Globus pallidus (tissue), 1 donor: ENCODE measurements around the gene SMAP1.

Experiments
- DNase-seq: peaks from one replicate; pipeline ENCODE4 v3.0.0-alpha.2; 2015; ENCODE audit warnings: low spot score

The SMAP1 gene

GRCh38 chr6:70900047-70900446 is 232.4 kb downstream of the SMAP1 start:
- no peak for DNase-seq

GRCh38 chr6:70901324-70901723 is 233.6 kb downstream of the SMAP1 start:
- no peak for DNase-seq

DNA sequence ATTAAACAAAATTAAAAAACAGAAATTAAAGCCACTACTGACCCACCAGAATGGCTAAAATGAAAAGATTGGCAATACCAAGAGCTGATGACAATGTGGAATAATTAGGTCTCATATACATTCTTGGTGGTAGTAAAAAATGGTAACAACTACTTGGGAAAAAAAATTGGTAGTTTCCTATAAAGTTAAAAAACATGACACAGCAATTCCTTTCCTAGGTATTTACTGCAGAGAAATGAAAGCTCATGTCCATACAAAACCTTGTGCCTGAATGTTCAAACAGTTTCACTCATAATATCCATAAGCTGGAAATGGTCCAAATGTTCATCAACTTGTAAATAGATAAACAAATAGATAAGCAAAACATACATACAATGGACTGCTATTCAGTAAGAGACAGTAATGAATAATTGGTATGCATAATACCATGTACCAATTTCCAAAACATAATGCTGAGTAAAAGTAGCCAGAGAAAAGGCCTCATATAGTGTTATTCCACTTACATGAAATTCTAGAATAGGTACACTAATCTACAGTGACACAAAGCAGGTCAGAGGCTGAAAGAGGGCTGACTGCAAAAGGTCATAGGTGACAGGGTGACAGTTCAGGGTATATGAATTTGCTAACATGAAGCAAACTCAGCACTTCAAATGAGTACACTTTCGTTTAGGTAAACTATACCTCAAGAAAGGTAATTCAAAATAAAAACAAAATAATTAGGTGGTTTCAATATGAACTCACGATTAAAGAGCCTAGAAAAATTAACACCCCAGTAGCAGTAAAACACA is 236.2 kb downstream of the SMAP1 start:
- DNase-seq: no peak

GRCh38 chr6:70905742-70906141 is 238.1 kb downstream of the SMAP1 start:
- DNase-seq: no peak
